H9 (cell line): ENCODE measurements around the gene BLOC1S5. TPM values are rescaled to one million over a fixed set of nuclear protein-coding genes. Genes with fewer than 3 reads are reported as not detected.

Experiments used
- DNase-seq: peaks from one replicate; pipeline ENCODE4 v3.0.0-alpha.2; 2017
- H2AFZ ChIP-seq: one replicate; pipeline ENCODE4 v1.6.1; 2013; ENCODE audit warnings: mild to moderate bottlenecking, low read length, control low read depth, moderate library complexity
- H2AK5ac ChIP-seq: 2 replicates; pipeline ENCODE4 v1.6.1; 2013; ENCODE audit warnings: low read length, control low read depth, mixed read lengths; ENCODE audit not compliant: insufficient read length
- H2BK120ac ChIP-seq: one replicate; pipeline ENCODE4 v1.6.1; 2013; ENCODE audit warnings: low read depth, mild to moderate bottlenecking, low read length, control low read depth, inconsistent platforms; ENCODE audit not compliant: poor library complexity, severe bottlenecking
- H2BK12ac ChIP-seq: 2 replicates; pipeline ENCODE4 v1.6.1; 2013; ENCODE audit warnings: low read length, control low read depth, mixed read lengths, low read depth; ENCODE audit not compliant: insufficient read length
- H2BK15ac ChIP-seq: 2 replicates; pipeline ENCODE4 v1.6.1; 2013; ENCODE audit warnings: low read depth, low read length, control low read depth
- H2BK20ac ChIP-seq: one replicate; pipeline ENCODE4 v1.6.1; 2013; ENCODE audit warnings: low read depth, mild to moderate bottlenecking, low read length, control low read depth, inconsistent platforms; ENCODE audit not compliant: poor library complexity, severe bottlenecking
- H2BK5ac ChIP-seq: 2 replicates; pipeline ENCODE4 v1.6.1; 2013; ENCODE audit warnings: low read length, control low read depth, mixed read lengths; ENCODE audit not compliant: insufficient read length
- H3K14ac ChIP-seq: 2 replicates; pipeline ENCODE4 v1.6.1; 2013; ENCODE audit warnings: low read length, control low read depth; ENCODE audit not compliant: insufficient read depth
- H3K18ac ChIP-seq: 2 replicates; pipeline ENCODE4 v1.6.1; 2013; ENCODE audit warnings: low read depth, mild to moderate bottlenecking, mixed read lengths, low read length, control low read depth; ENCODE audit not compliant: insufficient read length
- H3K23ac ChIP-seq: 2 replicates; pipeline ENCODE4 v1.6.1; 2013; ENCODE audit warnings: low read length, control low read depth, mixed read lengths, low read depth; ENCODE audit not compliant: insufficient read length
- H3K23me2 ChIP-seq: 2 replicates; pipeline ENCODE4 v1.6.1; 2013; ENCODE audit warnings: low read depth, mild to moderate bottlenecking, mixed read lengths, low read length, control low read depth; ENCODE audit not compliant: insufficient read length, poor library complexity, severe bottlenecking
- H3K27ac ChIP-seq: 2 replicates; pipeline ENCODE4 v1.5.1; 2013; ENCODE audit warnings: low read length, control low read depth, mixed read lengths, low read depth; ENCODE audit not compliant: insufficient read length
- H3K27me3 ChIP-seq: 2 replicates; pipeline ENCODE4 v1.6.1; 2013; ENCODE audit warnings: low read length, control low read depth, inconsistent platforms; ENCODE audit not compliant: insufficient read depth
- H3K4ac ChIP-seq: 2 replicates; pipeline ENCODE4 v1.6.1; 2013; ENCODE audit warnings: low read depth, mild to moderate bottlenecking, control low read depth, inconsistent platforms, low read length, moderate library complexity
- H3K4me1 ChIP-seq: 2 replicates; pipeline ENCODE4 v1.6.1; 2013; ENCODE audit warnings: low read length, control low read depth, inconsistent platforms; ENCODE audit not compliant: insufficient read depth
- H3K4me2 ChIP-seq: 2 replicates; pipeline ENCODE4 v1.6.1; 2013; ENCODE audit warnings: low read length, control low read depth, mixed read lengths; ENCODE audit not compliant: insufficient read length, insufficient read depth
- H3K56ac ChIP-seq: 2 replicates; pipeline ENCODE4 v1.6.1; 2013; ENCODE audit warnings: low read depth, mild to moderate bottlenecking, mixed read lengths, low read length, control low read depth; ENCODE audit not compliant: insufficient read length
- H3K79me1 ChIP-seq: 2 replicates; pipeline ENCODE4 v1.6.1; 2013; ENCODE audit warnings: low read depth, mild to moderate bottlenecking, moderate library complexity, low read length, control low read depth, inconsistent platforms; ENCODE audit not compliant: insufficient read depth, poor library complexity, severe bottlenecking
- H3K79me2 ChIP-seq: 2 replicates; pipeline ENCODE4 v1.6.1; 2013; ENCODE audit warnings: low read length, control low read depth, inconsistent platforms; ENCODE audit not compliant: insufficient read depth
- H3K9ac ChIP-seq: 2 replicates; pipeline ENCODE4 v1.6.1; 2013; ENCODE audit warnings: low read length, control low read depth, mixed read lengths; ENCODE audit not compliant: insufficient read length; ENCODE audit errors: extremely low read depth
- H3K9me3 ChIP-seq: one replicate; pipeline ENCODE4 v1.6.1; 2013; ENCODE audit warnings: low read depth, low read length, inconsistent platforms; ENCODE audit not compliant: control insufficient read depth
- H3T11ph ChIP-seq: one replicate; pipeline ENCODE4 v1.6.1; 2013; ENCODE audit warnings: mild to moderate bottlenecking, low read length, control low read depth, inconsistent platforms
- H4K20me1 ChIP-seq: one replicate; pipeline ENCODE4 v1.6.1; 2013; ENCODE audit not compliant: control insufficient read depth, insufficient read length, insufficient read depth
- H4K5ac ChIP-seq: 2 replicates; pipeline ENCODE4 v1.6.1; 2013; ENCODE audit warnings: low read depth, mild to moderate bottlenecking, mixed read lengths, low read length, control low read depth; ENCODE audit not compliant: insufficient read length
- H4K8ac ChIP-seq: replicated peaks from 2 replicates; pipeline ENCODE4 v1.6.1; 2013; ENCODE audit warnings: low read length, control low read depth, mixed read lengths, low read depth; ENCODE audit not compliant: insufficient read length
- H4K91ac ChIP-seq: 2 replicates; pipeline ENCODE4 v1.6.1; 2013; ENCODE audit warnings: low read depth, mild to moderate bottlenecking, moderate library complexity, mixed read lengths, low read length, control low read depth; ENCODE audit not compliant: insufficient read length
- H3K27ac Mint-ChIP-seq, 3 experiments: 2 replicates in 2 of 3; 3 replicates in 1 of 3; pipeline ENCODE4 v1.8.0; 2020 to 2021; ENCODE audit warnings: mixed read lengths in 3 of 3, mild to moderate bottlenecking in 1 of 3, moderate library complexity in 1 of 3
- H3K27me3 Mint-ChIP-seq: 2 replicates; pipeline ENCODE4 v1.8.0; 2021; ENCODE audit warnings: low read depth, mild to moderate bottlenecking, moderate library complexity, mixed read lengths
- H3K36me3 Mint-ChIP-seq, 3 experiments: 2 replicates in 2 of 3; 3 replicates in 1 of 3; pipeline ENCODE4 v1.8.0; 2020 to 2021; ENCODE audit warnings: low read depth in 3 of 3, mixed read lengths in 3 of 3; ENCODE audit not compliant: insufficient read depth in 1 of 3
- H3K4me1 Mint-ChIP-seq, 2 experiments: 2 replicates each; pipeline ENCODE4 v1.8.0; 2020; ENCODE audit warnings: mixed read lengths in 2 of 2
- H3K4me3 Mint-ChIP-seq, 2 experiments: 2 replicates in 1 of 2; 3 replicates in 1 of 2; pipeline ENCODE4 v1.8.0; 2020 to 2021; ENCODE audit warnings: mild to moderate bottlenecking in 2 of 2, mixed read lengths in 2 of 2, moderate library complexity in 1 of 2
- H3K9me3 Mint-ChIP-seq, 2 experiments: 2 replicates in 1 of 2; 3 replicates in 1 of 2; pipeline ENCODE4 v1.8.0; 2020; ENCODE audit warnings: mild to moderate bottlenecking in 2 of 2, mixed read lengths in 2 of 2, moderate library complexity in 1 of 2
- WGBS: extraction: QIAGEN DNeasy Blood & Tissue Kit; methylation state at CpG from one replicate; pipeline ENCODE4 v1.1.7; 2013; ENCODE audit warnings: missing lambda C conversion rate, low lambda C conversion rate, mixed read lengths; ENCODE audit not compliant: insufficient read length; ENCODE audit errors: extremely low coverage; 5-methylcytosine and 5-hydroxymethylcytosine counted together
- total RNA-seq: library from RNA; stranded (reverse); gene quantifications from 2 replicates; pipeline ENCODE4 v1.2.1, GENCODE V29; 2021
- TF ChIP-seq, protein P1 (sequence below): fragments of 200-600 bp; sonication (generic); conservative IDR thresholded peaks from 3 replicates; pipeline ENCODE4 v1.8.0; 2021; ENCODE audit warnings: antibody characterized with exemption, mild to moderate bottlenecking

Gene BLOC1S5
- total RNA-seq, 1 experiment from 2014 or later = 15.6 TPM

DNA sequence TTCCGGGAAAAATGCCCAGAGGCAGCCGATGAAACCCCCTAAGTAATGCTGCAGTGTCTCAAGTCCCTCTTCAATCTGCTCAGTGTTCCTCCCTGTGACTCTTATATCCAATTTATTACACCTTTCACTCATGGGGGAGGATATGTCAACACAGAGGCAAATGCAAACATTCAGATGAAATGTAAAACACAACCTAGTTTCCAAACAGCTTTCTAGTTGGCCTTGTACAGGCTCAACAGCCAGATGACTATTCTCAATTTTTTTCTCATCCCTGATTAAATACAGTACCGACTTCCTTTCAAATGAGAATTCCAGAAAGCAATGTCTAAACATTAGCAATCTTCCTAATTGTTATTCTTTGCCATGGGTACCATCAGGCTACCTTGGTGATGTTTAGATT, 65.0 kb downstream of the BLOC1S5 start:
- Histone ChIP-seq H4K8ac (no peak overlapping the region), H2BK20ac (no peak overlapping the region), H3K9ac (no peak overlapping the region), H3K4ac (no peak overlapping the region), H3K4me1 (no peaks in the 10 kb centered on the region), H3K18ac (no peak overlapping the region), H2BK5ac (no peak overlapping the region), H2BK15ac (no peak overlapping the region), H4K5ac (no peak overlapping the region), H3K56ac (no peak overlapping the region), H3K27me3 (no peaks in the 10 kb centered on the region), H4K20me1 (peaks cover 2% of the 10 kb centered on the region), H3T11ph (no peak overlapping the region), H2AK5ac (no peak overlapping the region), H3K27ac (no peak overlapping the region), H3K79me1 (no peaks in the 10 kb centered on the region), H3K4me2 (no peak overlapping the region), H2BK120ac (no peak overlapping the region), H4K91ac (no peak overlapping the region), H3K23me2 (no peaks in the 10 kb centered on the region), H3K23ac (no peak overlapping the region), H3K79me2 (no peaks in the 10 kb centered on the region), H2AFZ (no peak overlapping the region), H3K14ac (no peak overlapping the region), H3K9me3 (no peaks in the 10 kb centered on the region), H2BK12ac (no peak overlapping the region)
- Mint-ChIP-seq H3K4me1 (peaks cover 0 to 3% of the 10 kb centered on the region in 2 experiments; a peak in 2 of 4 replicates), H3K27me3 (no peaks in the 10 kb centered on the region), H3K4me3 (no peak overlapping the region), H3K9me3 (no peaks in the 10 kb centered on the region), H3K27ac (no peak overlapping the region; a peak in 1 of 7 replicates), H3K36me3 (no peaks in the 10 kb centered on the region)
- DNase-seq = no peak
- TF ChIP-seq, protein P1, sequence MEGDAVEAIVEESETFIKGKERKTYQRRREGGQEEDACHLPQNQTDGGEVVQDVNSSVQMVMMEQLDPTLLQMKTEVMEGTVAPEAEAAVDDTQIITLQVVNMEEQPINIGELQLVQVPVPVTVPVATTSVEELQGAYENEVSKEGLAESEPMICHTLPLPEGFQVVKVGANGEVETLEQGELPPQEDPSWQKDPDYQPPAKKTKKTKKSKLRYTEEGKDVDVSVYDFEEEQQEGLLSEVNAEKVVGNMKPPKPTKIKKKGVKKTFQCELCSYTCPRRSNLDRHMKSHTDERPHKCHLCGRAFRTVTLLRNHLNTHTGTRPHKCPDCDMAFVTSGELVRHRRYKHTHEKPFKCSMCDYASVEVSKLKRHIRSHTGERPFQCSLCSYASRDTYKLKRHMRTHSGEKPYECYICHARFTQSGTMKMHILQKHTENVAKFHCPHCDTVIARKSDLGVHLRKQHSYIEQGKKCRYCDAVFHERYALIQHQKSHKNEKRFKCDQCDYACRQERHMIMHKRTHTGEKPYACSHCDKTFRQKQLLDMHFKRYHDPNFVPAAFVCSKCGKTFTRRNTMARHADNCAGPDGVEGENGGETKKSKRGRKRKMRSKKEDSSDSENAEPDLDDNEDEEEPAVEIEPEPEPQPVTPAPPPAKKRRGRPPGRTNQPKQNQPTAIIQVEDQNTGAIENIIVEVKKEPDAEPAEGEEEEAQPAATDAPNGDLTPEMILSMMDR = no peak
- no CpG with 5 or more reads among the region's 3 CpGs for WGBS
